Measurements from ENCODE around the gene DSCAML1.

- no peak for TF ChIP-seq RARB (CRISPR knock-in tag; IDR thresholded peaks at IDR 0.05)
- TF ChIP-seq ESRRG (CRISPR knock-in tag; IDR thresholded peaks at IDR 0.05): no peak
- TF ChIP-seq ZC3H10 (CRISPR knock-in tag; IDR thresholded peaks at IDR 0.05): no peak
- TF ChIP-seq, protein P1, sequence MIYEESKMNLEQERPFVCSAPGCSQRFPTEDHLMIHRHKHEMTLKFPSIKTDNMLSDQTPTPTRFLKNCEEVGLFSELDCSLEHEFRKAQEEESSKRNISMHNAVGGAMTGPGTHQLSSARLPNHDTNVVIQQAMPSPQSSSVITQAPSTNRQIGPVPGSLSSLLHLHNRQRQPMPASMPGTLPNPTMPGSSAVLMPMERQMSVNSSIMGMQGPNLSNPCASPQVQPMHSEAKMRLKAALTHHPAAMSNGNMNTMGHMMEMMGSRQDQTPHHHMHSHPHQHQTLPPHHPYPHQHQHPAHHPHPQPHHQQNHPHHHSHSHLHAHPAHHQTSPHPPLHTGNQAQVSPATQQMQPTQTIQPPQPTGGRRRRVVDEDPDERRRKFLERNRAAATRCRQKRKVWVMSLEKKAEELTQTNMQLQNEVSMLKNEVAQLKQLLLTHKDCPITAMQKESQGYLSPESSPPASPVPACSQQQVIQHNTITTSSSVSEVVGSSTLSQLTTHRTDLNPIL (CRISPR knock-in tag; IDR thresholded peaks at IDR 0.05; ENCODE audit: low read depth): no peak
- no peak for TF ChIP-seq GLIS3 (CRISPR knock-in tag; IDR thresholded peaks at IDR 0.05)
- TF ChIP-seq ARNTL (CRISPR knock-in tag; IDR thresholded peaks at IDR 0.05; ENCODE audit: borderline replicate concordance, low read depth): no peak
Observed at GRCh38 chr11:117644403-117645155, 152.4 kb downstream of the DSCAML1 start.

Measured in SK-N-SH treated with all-trans-retinoic acid at 6 μM for 48 hours (cell line).